ENCODE data around the gene IL2.

DNA sequence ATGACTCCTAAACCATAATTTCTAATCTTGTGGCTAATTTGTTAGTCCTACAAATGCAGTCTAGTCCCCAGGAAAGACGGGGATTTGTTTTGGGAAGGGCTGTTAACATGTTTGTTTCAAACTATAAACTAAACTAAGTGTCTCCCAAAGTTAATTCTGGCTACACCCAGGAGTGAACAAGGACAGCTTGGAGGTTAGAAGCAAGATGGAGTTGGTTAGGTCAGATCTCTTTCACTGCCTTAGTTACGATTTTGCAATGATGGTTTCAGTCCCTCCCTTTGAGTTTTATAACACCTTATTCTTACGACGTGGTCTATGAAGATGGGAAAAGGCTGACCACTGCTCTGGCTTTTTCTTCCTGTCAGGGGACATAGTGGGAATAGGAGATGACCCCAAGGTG lies 27.0 kb upstream of the IL2 start:
- TF ChIP-seq, protein P1, sequence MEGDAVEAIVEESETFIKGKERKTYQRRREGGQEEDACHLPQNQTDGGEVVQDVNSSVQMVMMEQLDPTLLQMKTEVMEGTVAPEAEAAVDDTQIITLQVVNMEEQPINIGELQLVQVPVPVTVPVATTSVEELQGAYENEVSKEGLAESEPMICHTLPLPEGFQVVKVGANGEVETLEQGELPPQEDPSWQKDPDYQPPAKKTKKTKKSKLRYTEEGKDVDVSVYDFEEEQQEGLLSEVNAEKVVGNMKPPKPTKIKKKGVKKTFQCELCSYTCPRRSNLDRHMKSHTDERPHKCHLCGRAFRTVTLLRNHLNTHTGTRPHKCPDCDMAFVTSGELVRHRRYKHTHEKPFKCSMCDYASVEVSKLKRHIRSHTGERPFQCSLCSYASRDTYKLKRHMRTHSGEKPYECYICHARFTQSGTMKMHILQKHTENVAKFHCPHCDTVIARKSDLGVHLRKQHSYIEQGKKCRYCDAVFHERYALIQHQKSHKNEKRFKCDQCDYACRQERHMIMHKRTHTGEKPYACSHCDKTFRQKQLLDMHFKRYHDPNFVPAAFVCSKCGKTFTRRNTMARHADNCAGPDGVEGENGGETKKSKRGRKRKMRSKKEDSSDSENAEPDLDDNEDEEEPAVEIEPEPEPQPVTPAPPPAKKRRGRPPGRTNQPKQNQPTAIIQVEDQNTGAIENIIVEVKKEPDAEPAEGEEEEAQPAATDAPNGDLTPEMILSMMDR (IDR thresholded peaks at IDR 0.05 in 2 of 3, conservative IDR thresholded peaks at IDR 0.05 in 1 of 3; ENCODE audit: borderline replicate concordance in 1 of 3, insufficient read depth in 1 of 3, low read depth in 2 of 3, low read length in 2 of 3), result no peak
- no peak for TF ChIP-seq POLR2A (IDR thresholded peaks at IDR 0.05; ENCODE audit: borderline replicate concordance, extremely low read depth, insufficient read depth, insufficient read length)
- TF ChIP-seq CEBPB (IDR thresholded peaks at IDR 0.05; ENCODE audit: low read depth), result no peak
- no peak for TF ChIP-seq ZNF274 (IDR thresholded peaks at IDR 0.05; ENCODE audit: low read depth, low read length)
- TF ChIP-seq EZH2 (IDR thresholded peaks at IDR 0.05), result no peak
- no peak for TF ChIP-seq POLR2AphosphoS5 (IDR thresholded peaks at IDR 0.05; ENCODE audit: low read depth, low read length)
- TF ChIP-seq RAD21 (IDR thresholded peaks at IDR 0.05; ENCODE audit: low read depth), result no peak
- no peak for TF ChIP-seq EZH2phosphoT487 (IDR thresholded peaks at IDR 0.05; ENCODE audit: borderline replicate concordance)
- TF ChIP-seq, protein P2, sequence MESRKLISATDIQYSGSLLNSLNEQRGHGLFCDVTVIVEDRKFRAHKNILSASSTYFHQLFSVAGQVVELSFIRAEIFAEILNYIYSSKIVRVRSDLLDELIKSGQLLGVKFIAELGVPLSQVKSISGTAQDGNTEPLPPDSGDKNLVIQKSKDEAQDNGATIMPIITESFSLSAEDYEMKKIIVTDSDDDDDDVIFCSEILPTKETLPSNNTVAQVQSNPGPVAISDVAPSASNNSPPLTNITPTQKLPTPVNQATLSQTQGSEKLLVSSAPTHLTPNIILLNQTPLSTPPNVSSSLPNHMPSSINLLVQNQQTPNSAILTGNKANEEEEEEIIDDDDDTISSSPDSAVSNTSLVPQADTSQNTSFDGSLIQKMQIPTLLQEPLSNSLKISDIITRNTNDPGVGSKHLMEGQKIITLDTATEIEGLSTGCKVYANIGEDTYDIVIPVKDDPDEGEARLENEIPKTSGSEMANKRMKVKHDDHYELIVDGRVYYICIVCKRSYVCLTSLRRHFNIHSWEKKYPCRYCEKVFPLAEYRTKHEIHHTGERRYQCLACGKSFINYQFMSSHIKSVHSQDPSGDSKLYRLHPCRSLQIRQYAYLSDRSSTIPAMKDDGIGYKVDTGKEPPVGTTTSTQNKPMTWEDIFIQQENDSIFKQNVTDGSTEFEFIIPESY (IDR thresholded peaks at IDR 0.05; ENCODE audit: extremely low read depth, insufficient replicate concordance, low read length), result no peak
- no peak for TF ChIP-seq FOSL1 (IDR thresholded peaks at IDR 0.05; ENCODE audit: low read depth)
